C4-2B (cell line): Measurements from ENCODE around the gene NATD1.

Experiments
- H3K27ac ChIP-seq: fragments of 450-650 bp; 2 replicates; pipeline ENCODE4 v1.5.1; 2017
- ZFX ChIP-seq: fragments of 450-650 bp; IDR thresholded peaks from 2 replicates; pipeline ENCODE4 v1.6.1; 2017
- TF ChIP-seq, protein P1 (sequence below): fragments of 450-650 bp; conservative IDR thresholded peaks from 2 replicates; pipeline ENCODE4 v1.5.1; 2017; ENCODE audit warnings: mild to moderate bottlenecking

NATD1 gene

GRCh38 chr17:21210411-21211076, 42.7 kb downstream of the NATD1 start:
- no peak overlapping the region for H3K27ac ChIP-seq
- TF ChIP-seq ZFX: no peak
- TF ChIP-seq, protein P1, sequence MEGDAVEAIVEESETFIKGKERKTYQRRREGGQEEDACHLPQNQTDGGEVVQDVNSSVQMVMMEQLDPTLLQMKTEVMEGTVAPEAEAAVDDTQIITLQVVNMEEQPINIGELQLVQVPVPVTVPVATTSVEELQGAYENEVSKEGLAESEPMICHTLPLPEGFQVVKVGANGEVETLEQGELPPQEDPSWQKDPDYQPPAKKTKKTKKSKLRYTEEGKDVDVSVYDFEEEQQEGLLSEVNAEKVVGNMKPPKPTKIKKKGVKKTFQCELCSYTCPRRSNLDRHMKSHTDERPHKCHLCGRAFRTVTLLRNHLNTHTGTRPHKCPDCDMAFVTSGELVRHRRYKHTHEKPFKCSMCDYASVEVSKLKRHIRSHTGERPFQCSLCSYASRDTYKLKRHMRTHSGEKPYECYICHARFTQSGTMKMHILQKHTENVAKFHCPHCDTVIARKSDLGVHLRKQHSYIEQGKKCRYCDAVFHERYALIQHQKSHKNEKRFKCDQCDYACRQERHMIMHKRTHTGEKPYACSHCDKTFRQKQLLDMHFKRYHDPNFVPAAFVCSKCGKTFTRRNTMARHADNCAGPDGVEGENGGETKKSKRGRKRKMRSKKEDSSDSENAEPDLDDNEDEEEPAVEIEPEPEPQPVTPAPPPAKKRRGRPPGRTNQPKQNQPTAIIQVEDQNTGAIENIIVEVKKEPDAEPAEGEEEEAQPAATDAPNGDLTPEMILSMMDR: no peak

- H3K27ac ChIP-seq: no peak overlapping the region
Measured at GRCh38 chr17:21209511-21210175, 43.6 kb downstream of the NATD1 start.

GRCh38 chr17:21208352-21208751, 44.9 kb downstream of the NATD1 start:
- peak overlapping the region; percentile 4; the same call in 1 of the 2 replicates for H3K27ac ChIP-seq
- TF ChIP-seq ZFX: no peak

More at GRCh38 chr17:21209511-21210175, 43.6 kb downstream of the NATD1 start:
- TF ChIP-seq, protein P1: no peak
- no peak for TF ChIP-seq ZFX

GRCh38 chr17:21204935-21205334, 48.3 kb downstream of the NATD1 start:
- TF ChIP-seq, protein P1: no peak
- no peak for TF ChIP-seq ZFX
- H3K27ac ChIP-seq: no peak overlapping the region

DNA sequence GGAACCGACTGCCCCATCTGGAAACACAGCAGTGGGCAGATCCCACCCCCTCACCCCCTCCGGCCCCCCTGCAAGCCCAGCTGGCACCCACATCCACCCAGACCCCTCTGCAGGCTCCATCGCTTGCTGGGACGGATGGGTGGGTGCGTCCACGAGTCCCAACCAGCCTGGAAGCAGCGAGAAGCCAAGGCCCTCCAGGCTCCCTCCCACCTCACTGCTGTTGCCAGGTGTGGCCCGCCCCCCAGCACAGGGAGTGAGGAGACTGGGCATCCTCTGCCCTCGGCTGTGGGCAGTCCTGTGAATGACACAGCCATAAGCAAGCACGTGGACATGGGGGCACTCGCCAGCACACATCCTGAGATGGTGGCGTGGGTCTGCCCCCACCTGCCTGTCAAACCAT, 50.7 kb downstream of the NATD1 start:
- H3K27ac ChIP-seq: no peak overlapping the region

DNA sequence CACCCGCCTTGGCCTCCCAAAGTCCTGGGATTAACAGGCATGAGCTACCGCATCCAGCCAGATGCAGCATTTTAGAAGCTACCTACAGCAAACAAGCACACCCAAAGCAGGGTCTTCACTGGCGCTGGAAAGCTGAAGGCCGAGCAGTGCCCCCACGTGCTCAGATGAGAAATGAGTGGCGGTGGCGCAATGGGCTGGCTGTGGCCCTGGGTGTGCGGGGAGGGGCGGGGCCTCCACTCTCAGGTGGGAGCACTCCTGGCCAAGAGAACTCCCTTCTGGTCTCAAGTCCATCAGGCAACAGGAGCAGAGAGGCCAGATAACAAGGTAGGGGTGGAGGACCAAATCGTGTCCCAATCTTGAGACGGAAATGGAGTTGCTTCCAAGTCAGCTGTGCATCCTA, 51.3 kb downstream of the NATD1 start:
- peak overlapping the region; percentile 64 for H3K27ac ChIP-seq
- TF ChIP-seq, protein P1: no peak
- no peak for TF ChIP-seq ZFX

More for the DNA sequence above, 50.7 kb downstream of the NATD1 start:
- no peak for TF ChIP-seq ZFX

DNA sequence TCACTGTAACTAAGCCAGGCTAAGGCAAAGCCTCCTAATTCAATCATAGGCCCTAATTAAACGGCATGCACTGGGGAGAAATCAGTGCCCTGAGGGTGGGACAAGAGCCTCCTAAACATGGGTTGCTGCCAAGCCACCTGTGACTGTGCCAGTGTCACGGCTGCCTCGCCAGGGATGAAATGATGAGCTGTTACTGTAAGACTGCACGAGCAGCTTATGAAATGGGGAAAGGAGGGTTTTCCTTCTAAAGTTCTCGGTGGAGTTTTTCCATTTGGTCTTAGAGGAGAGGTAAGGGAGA, 52.0 kb downstream of the NATD1 start:
- peak overlapping the region; percentile 64 for H3K27ac ChIP-seq
- TF ChIP-seq ZFX: no peak
- TF ChIP-seq, protein P1: no peak

- peak overlapping the region; percentile 64 for H3K27ac ChIP-seq
- TF ChIP-seq, protein P1: no peak
- no peak for TF ChIP-seq ZFX
Measured at GRCh38 chr17:21200590-21201297, 52.5 kb downstream of the NATD1 start.
